IPS-18a (cell line): ENCODE data around the gene CSF3R.
"Not testable (repeated sequence)": the region's sequence is repeated elsewhere in the genome, so short reads cannot be mapped to it uniquely, and the experiment has no call there.

Source experiments
- H3K27ac ChIP-seq: one replicate; pipeline ENCODE4 v1.5.1; 2013; ENCODE audit warnings: low read length
- H3K27me3 ChIP-seq: one replicate; pipeline ENCODE4 v1.6.1; 2013; ENCODE audit warnings: mild to moderate bottlenecking, low read length; ENCODE audit not compliant: control insufficient read depth, insufficient read depth
- H3K36me3 ChIP-seq: one replicate; pipeline ENCODE4 v1.6.1; 2013; ENCODE audit warnings: low read depth, low read length; ENCODE audit not compliant: control insufficient read depth
- H3K4me1 ChIP-seq: one replicate; pipeline ENCODE4 v1.6.1; 2013; ENCODE audit warnings: low read depth, low read length; ENCODE audit not compliant: control insufficient read depth
- H3K4me3 ChIP-seq: one replicate; pipeline ENCODE4 v1.5.1; 2013; ENCODE audit warnings: low read length
- H3K9ac ChIP-seq: one replicate; pipeline ENCODE4 v1.6.1; 2013; ENCODE audit warnings: mild to moderate bottlenecking, low read length, moderate library complexity
- H3K9me3 ChIP-seq: one replicate; pipeline ENCODE4 v1.6.1; 2013; ENCODE audit warnings: low read depth, low read length; ENCODE audit not compliant: control insufficient read depth

The CSF3R gene

DNA sequence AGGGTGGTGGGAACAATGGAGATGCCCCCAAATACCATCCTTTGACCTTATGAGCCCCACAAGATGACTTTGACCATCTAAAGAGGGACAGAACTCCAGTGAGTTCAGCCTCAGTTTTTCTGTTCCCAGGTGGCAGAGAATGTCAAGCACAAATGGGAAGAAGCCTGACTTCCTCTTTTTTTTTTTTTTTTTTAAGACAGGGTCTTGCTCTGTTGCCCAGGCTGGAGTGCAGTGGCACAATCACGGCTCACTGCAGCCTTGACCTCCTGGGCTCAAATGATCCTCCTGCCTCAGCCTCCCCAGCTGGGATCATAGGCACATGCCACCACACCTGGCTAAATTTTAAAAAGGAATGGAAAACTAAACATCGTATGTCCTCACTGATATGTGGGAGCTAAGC is 28.5 kb upstream of the CSF3R start:
- not testable (repeated sequence) for H3K9ac ChIP-seq, H3K4me1 ChIP-seq, H3K4me3 ChIP-seq, H3K36me3 ChIP-seq, H3K9me3 ChIP-seq, H3K27me3 ChIP-seq, H3K27ac ChIP-seq

DNA sequence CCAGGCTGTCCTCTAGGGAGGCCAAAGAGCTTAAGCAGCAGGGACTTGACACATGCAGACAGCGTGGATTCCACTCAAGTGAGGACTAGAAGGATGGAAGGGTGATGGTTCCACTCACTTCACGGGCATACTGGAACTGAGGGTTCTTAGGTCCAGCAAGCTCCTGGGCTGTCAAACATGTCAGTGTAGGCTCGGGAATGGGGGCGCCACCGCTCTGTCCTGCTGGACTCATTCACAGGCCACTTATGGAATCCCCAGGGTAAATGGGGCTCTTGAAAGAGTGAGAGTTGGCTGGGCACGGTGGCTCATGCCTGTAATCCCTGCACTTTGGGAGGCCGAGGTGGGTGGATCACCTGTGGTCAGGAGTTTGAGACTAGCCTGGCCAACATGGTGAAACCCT is 27.7 kb upstream of the CSF3R start:
- H3K27me3 ChIP-seq: no peaks in the 10 kb centered on the region
- H3K4me1 ChIP-seq: no peaks in the 10 kb centered on the region
- H3K9ac ChIP-seq: no peak overlapping the region
- H3K27ac ChIP-seq: no peak overlapping the region
- H3K9me3 ChIP-seq: no peaks in the 10 kb centered on the region
- H3K4me3 ChIP-seq: no peak overlapping the region
- no peaks in the 10 kb centered on the region for H3K36me3 ChIP-seq

DNA sequence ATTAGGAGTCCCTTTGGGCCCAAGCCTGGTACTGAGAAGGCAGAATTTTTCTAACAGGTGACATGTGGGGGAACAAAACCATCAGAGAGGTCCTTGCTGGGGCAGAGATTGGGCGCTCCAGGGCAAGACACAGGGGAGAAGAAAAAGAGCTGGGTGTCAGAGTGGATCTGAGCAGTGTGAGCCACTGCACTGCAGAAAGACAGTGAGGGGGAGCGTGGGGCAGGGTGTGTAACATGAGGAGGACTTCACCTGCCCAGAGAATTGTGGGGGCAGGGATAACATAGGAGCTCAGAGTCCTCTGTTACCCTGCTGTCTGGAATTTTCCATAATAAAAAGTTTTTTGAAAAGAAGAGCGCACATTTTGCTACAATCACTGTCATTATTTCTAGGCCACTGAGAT is 25.5 kb upstream of the CSF3R start:
- no peaks in the 10 kb centered on the region for H3K36me3 ChIP-seq
- H3K27ac ChIP-seq: no peak overlapping the region
- no peak overlapping the region for H3K4me3 ChIP-seq
- no peaks in the 10 kb centered on the region for H3K4me1 ChIP-seq
- no peak overlapping the region for H3K9ac ChIP-seq
- H3K9me3 ChIP-seq: no peaks in the 10 kb centered on the region
- no peaks in the 10 kb centered on the region for H3K27me3 ChIP-seq

DNA sequence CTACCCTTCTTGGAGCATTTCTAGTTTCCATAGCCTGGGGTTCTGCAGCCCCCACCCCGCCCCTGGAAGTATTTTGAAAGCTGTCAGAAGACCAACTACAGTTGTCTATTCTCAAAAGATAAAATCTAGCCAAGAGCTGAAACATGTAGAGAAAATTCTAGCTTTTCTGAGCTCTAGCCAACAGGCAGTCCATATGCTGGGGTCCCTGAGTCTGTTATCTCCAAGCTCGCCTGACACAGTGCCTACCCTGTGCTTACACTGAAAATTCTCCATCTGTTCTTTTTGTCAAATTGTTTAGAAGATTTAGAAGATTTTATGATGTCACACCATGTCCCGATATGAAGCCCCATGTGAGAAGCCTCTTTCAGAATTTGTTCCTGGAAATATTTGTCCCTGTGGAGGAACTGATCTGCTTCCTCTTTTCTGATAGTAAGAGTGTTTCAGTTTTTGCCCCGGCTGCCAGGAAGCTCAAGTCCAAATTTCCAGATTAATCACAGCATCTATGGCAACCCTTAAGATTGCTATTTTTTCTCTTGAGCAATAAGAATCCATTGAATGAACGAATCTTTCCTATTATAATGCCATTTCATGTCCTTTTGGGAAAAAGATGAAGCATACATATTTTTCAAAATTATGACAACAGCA is 23.7 kb upstream of the CSF3R start:
- no peaks in the 10 kb centered on the region for H3K4me1 ChIP-seq
- no peak overlapping the region for H3K9ac ChIP-seq
- H3K36me3 ChIP-seq: no peaks in the 10 kb centered on the region
- H3K9me3 ChIP-seq: no peaks in the 10 kb centered on the region
- no peak overlapping the region for H3K27ac ChIP-seq
- no peak overlapping the region for H3K4me3 ChIP-seq
- H3K27me3 ChIP-seq: no peaks in the 10 kb centered on the region

DNA sequence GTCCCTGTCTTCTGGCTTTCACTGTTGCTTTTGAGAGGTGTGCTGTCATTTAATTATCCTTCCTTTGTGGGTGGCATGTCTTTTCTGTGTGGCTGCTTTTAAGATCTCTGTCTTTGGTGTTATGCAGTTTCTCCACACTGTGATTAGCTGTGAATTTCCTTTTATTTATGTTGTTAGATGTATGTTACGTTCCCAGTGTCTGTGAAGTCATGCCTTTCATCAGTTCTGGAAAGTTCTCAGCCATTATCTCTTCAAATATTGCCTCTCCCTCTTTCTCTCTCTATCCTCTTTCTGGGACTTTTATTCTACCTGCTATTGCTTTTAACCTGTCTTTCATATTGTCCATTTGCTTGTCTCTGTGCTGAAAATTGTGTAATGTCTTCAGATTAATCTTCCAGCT is 21.0 kb upstream of the CSF3R start:
- Histone ChIP-seq H3K36me3 (no peaks in the 10 kb centered on the region), H3K9me3 (no peaks in the 10 kb centered on the region), H3K4me3 (no peak overlapping the region), H3K4me1 (no peaks in the 10 kb centered on the region), H3K9ac (no peak overlapping the region), H3K27ac (no peak overlapping the region), H3K27me3 (no peaks in the 10 kb centered on the region)

DNA sequence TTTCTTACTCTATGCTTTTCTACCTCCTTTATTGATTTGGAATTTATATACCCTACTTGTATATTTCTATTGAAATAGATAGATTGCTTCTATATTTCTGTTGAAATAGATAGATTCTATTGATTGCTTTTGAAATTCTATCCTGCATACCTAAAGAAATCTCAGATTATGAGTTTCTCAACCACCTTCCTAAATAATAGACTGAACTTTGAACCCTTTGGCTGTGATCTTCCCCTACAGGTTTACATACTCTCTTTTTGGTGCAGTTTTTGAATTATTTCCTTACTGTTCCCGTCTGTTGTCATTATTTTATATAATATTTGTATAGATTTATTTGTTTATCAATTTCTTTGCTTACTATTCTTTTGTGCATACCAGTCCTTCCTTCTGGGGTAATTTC is 20.4 kb upstream of the CSF3R start:
- no peak overlapping the region for H3K27ac ChIP-seq
- H3K9ac ChIP-seq: no peak overlapping the region
- H3K4me3 ChIP-seq: no peak overlapping the region
- H3K36me3 ChIP-seq: no peaks in the 10 kb centered on the region
- H3K4me1 ChIP-seq: no peaks in the 10 kb centered on the region
- H3K27me3 ChIP-seq: no peaks in the 10 kb centered on the region
- H3K9me3 ChIP-seq: no peaks in the 10 kb centered on the region

DNA sequence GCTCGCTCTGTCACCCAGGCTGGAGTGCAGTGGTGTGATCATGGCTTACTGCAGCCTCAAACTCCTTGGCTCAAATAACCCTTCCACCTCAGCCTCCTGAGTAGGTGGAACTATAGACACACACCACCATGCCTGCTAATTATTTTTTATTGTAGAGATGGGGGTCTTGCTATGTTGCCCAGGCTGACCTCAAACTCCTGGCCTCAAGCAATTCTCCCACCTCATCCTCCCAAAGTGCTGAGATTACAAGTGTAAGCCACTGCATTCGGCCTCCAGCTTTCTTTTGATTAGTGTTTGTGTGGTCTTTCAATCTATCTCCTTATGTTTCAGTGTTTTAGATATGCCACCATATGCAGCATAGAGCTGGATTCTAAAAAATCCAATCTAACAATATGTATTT is 19.9 kb upstream of the CSF3R start:
- no peaks in the 10 kb centered on the region for H3K27me3 ChIP-seq
- H3K4me3 ChIP-seq: no peak overlapping the region
- no peak overlapping the region for H3K9ac ChIP-seq
- no peaks in the 10 kb centered on the region for H3K9me3 ChIP-seq
- no peaks in the 10 kb centered on the region for H3K36me3 ChIP-seq
- no peaks in the 10 kb centered on the region for H3K4me1 ChIP-seq
- H3K27ac ChIP-seq: no peak overlapping the region

DNA sequence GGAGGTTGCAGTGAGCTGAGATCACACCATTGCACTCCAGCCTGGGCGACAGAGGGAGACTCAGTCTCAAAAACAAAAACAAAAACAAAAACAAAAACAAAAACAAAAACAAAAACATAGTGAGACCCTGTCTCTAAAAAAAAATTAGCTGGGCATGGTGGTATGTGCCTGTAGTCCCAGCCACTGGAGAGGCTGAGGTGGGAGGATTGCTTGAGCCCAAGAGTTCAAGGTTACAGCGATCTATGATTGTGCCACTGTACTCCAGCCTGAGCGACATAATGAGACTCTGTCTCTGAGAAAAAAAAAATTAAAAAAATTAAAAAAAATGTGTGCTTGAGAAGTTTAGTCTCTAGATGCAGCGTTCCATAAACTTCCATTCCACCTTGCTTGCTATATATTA is 19.2 kb upstream of the CSF3R start:
- H3K9ac ChIP-seq, H3K36me3 ChIP-seq, H3K4me3 ChIP-seq, H3K4me1 ChIP-seq, H3K9me3 ChIP-seq, H3K27me3 ChIP-seq, H3K27ac ChIP-seq: not testable (repeated sequence)

DNA sequence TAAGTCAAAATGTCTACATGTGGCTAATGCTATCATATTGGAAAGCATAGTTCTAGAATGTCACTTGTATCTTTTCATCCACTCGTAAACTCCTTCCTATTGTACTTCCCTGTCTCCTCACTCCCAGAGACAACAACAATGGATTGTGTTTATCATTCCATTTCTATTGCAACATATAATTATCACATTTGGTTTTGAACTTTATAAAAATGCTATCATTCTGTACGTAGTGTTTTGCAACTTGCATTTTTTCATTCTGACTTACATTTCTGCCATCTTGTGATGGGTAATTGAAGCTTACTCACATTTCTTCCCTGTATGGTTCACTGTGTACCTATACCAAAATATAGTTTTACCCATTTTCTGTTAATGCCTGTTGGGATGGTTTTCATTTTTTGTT is 14.5 kb upstream of the CSF3R start:
- Histone ChIP-seq H3K27ac (no peak overlapping the region), H3K36me3 (no peaks in the 10 kb centered on the region), H3K9ac (no peak overlapping the region), H3K4me3 (no peak overlapping the region), H3K27me3 (no peaks in the 10 kb centered on the region), H3K4me1 (no peaks in the 10 kb centered on the region), H3K9me3 (no peaks in the 10 kb centered on the region)

DNA sequence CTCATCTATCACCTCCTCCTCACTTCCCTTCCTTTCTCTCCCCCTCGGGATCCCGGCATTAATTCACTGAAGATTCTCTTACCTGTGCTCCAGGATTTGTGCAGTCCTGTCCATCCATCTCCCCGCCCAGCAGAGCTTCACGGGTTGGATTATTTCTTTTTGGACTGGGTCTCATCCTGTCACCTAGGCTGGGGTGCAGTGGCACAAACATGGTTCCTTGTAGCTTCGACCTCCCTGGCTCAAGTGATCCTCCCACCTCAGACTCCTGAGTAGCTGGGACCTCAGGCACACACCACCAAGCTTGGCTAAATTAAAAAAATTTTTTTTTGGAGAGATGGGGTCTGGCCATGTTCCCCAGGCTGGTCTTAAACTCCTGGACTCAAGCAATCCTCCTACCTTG is 12.3 kb upstream of the CSF3R start:
- H3K9me3 ChIP-seq: no peaks in the 10 kb centered on the region
- H3K36me3 ChIP-seq: no peaks in the 10 kb centered on the region
- H3K27me3 ChIP-seq: no peaks in the 10 kb centered on the region
- H3K27ac ChIP-seq: no peak overlapping the region
- no peaks in the 10 kb centered on the region for H3K4me1 ChIP-seq
- no peak overlapping the region for H3K4me3 ChIP-seq
- no peak overlapping the region for H3K9ac ChIP-seq

DNA sequence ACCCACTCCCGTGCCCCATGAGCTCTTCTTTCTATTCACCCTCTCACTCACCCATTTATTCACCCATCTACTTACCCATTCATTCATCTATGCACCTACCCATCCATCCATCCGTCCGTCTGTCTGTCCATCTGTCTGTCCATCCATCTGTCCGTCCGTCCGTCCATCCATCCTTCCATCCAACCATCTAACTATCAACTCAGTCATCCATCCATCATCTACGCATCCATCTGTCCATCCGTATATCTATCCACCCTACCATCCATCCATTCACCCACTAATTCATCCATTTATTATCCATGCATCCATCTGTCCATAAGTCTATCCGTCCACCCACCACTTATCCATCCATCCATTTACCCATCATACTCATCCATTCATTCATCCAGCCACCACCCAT is 10.8 kb upstream of the CSF3R start:
- Histone ChIP-seq H3K9ac (no peak overlapping the region), H3K27ac (no peak overlapping the region), H3K4me3 (no peak overlapping the region), H3K9me3 (no peaks in the 10 kb centered on the region), H3K36me3 (no peaks in the 10 kb centered on the region), H3K4me1 (no peaks in the 10 kb centered on the region), H3K27me3 (no peaks in the 10 kb centered on the region)

DNA sequence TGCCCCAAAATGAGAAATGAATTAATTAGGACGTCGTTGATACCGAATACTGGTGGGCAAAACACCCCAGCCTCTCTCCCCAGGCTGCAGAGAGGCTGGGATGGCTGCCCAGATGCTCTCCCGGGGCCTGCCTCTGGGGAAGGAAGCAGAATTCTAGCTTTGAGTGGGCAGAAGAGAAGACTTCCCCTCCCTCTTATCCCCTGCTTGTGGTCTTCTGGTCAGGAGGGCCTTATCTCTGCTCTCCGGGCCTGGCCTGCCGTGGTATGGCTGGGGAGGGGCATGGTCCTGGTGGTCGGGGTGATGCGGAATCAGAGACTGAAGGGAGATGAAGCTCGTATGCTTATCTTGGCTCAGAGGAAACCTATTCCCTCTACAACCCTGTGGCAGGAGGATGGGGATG is 9.8 kb upstream of the CSF3R start:
- H3K4me1 ChIP-seq: no peaks in the 10 kb centered on the region
- no peaks in the 10 kb centered on the region for H3K9me3 ChIP-seq
- H3K4me3 ChIP-seq: no peak overlapping the region
- no peaks in the 10 kb centered on the region for H3K36me3 ChIP-seq
- no peaks in the 10 kb centered on the region for H3K27me3 ChIP-seq
- H3K9ac ChIP-seq: no peak overlapping the region
- no peak overlapping the region for H3K27ac ChIP-seq
